Measurements from ENCODE around the gene GPALPP1. TPM values are rescaled to one million over a fixed set of nuclear protein-coding genes. Genes with fewer than 3 reads are reported as not detected.

The GPALPP1 gene
- total and polyA plus RNA-seq, 2 donors from 2014 or later, result 9.2 to 25.1 TPM

- Histone ChIP-seq H3K4me1 (ENCODE audit: control insufficient read depth in 2 of 3, insufficient read depth in 2 of 3, low read depth in 1 of 3, low read length in 3 of 3) (no peaks in the 10 kb centered on the region), H3K4me3 (ENCODE audit: low read length in 3 of 3) (no peak overlapping the region), H3K27me3 (ENCODE audit: control insufficient read depth, insufficient read depth, low read length) (no peaks in the 10 kb centered on the region), H3K9me3 (ENCODE audit: control insufficient read depth in 2 of 3, insufficient read depth in 1 of 3, low read length in 3 of 3) (no peaks in the 10 kb centered on the region), H3K36me3 (ENCODE audit: control insufficient read depth in 2 of 3, insufficient read depth in 3 of 3, low read length in 3 of 3) (peaks cover 0 to 2% (median 0%) of the 10 kb centered on the region in 3 donors), H3K9ac (ENCODE audit: low read length in 3 of 3) (no peak overlapping the region), H3K27ac (ENCODE audit: low read depth in 2 of 2, low read length in 2 of 2) (no peak overlapping the region)
- intact Hi-C loops (cut with DNase I), result no loop called here
- no peak for TF ChIP-seq CTCF (IDR thresholded peaks at IDR 0.05; ENCODE audit: borderline replicate concordance, extremely low read depth, insufficient read depth)
- FAIRE-seq (no peak), DNase-seq (no peak)
Measured at GRCh38 chr13:44952671-44953070, 36.7 kb upstream of the GPALPP1 start.

DNA sequence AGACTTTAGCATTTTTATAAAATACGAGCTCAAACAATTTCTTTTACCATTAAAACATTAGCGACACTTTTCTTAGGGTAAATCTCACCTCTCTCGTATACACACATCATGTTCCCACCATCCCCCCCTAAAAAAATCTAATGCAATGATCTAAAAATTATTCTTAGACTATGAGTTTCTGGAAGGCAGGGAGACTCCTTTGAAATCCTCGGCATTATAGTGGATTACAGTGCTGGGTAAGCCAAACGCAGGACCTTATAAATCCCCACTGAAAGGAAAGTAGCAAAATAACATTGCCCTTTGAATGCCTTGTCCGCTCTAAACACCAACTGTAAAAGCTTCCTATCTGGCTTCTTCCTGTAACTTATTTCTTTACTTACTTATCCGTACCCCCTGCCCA is 35.1 kb upstream of the GPALPP1 start:
- no peak for DNase-seq
- FAIRE-seq, result no peak
- Histone ChIP-seq H3K4me3 (ENCODE audit: low read length in 3 of 3) (no peak overlapping the region), H3K27ac (ENCODE audit: low read depth in 2 of 2, low read length in 2 of 2) (no peak overlapping the region), H3K27me3 (ENCODE audit: control insufficient read depth, insufficient read depth, low read length) (no peaks in the 10 kb centered on the region), H3K9me3 (ENCODE audit: control insufficient read depth in 2 of 3, insufficient read depth in 1 of 3, low read length in 3 of 3) (no peaks in the 10 kb centered on the region), H3K9ac (ENCODE audit: low read length in 3 of 3) (no peak overlapping the region), H3K4me1 (ENCODE audit: control insufficient read depth in 2 of 3, insufficient read depth in 2 of 3, low read depth in 1 of 3, low read length in 3 of 3) (no peaks in the 10 kb centered on the region), H3K36me3 (ENCODE audit: control insufficient read depth in 2 of 3, insufficient read depth in 3 of 3, low read length in 3 of 3) (peaks cover 0 to 2% (median under 1%) of the 10 kb centered on the region in 3 donors)
- intact Hi-C loops (cut with DNase I), result no loop called here
- TF ChIP-seq CTCF (IDR thresholded peaks at IDR 0.05; ENCODE audit: borderline replicate concordance, extremely low read depth, insufficient read depth), result no peak

GRCh38 chr13:44955406-44955805 is 33.9 kb upstream of the GPALPP1 start:
- FAIRE-seq (no peak), DNase-seq (peak in 2 of 5 donors; percentile 34 to 39)
- intact Hi-C loops (cut with DNase I), result no loop called here
- Histone ChIP-seq H3K27ac (ENCODE audit: low read depth in 2 of 2, low read length in 2 of 2) (no peak overlapping the region), H3K9ac (ENCODE audit: low read length in 3 of 3) (no peak overlapping the region), H3K4me1 (ENCODE audit: control insufficient read depth in 2 of 3, insufficient read depth in 2 of 3, low read depth in 1 of 3, low read length in 3 of 3) (no peaks in the 10 kb centered on the region), H3K4me3 (ENCODE audit: low read length in 3 of 3) (no peak overlapping the region), H3K9me3 (ENCODE audit: control insufficient read depth in 2 of 3, insufficient read depth in 1 of 3, low read length in 3 of 3) (no peaks in the 10 kb centered on the region), H3K36me3 (ENCODE audit: control insufficient read depth in 2 of 3, insufficient read depth in 3 of 3, low read length in 3 of 3) (peaks cover 0 to 2% (median 2%) of the 10 kb centered on the region in 3 donors), H3K27me3 (ENCODE audit: control insufficient read depth, insufficient read depth, low read length) (no peaks in the 10 kb centered on the region)
- TF ChIP-seq CTCF (IDR thresholded peaks at IDR 0.05; ENCODE audit: borderline replicate concordance, extremely low read depth, insufficient read depth), result no peak

GRCh38 chr13:44961997-44962396 is 27.3 kb upstream of the GPALPP1 start:
- FAIRE-seq (no peak), DNase-seq (no peak)
- no peak for TF ChIP-seq CTCF (IDR thresholded peaks at IDR 0.05; ENCODE audit: borderline replicate concordance, extremely low read depth, insufficient read depth)
- Histone ChIP-seq H3K4me3 (ENCODE audit: low read length in 3 of 3) (no peak overlapping the region), H3K27me3 (ENCODE audit: control insufficient read depth, insufficient read depth, low read length) (no peaks in the 10 kb centered on the region), H3K4me1 (ENCODE audit: control insufficient read depth in 2 of 3, insufficient read depth in 2 of 3, low read depth in 1 of 3, low read length in 3 of 3) (no peaks in the 10 kb centered on the region), H3K9ac (ENCODE audit: low read length in 3 of 3) (no peak overlapping the region), H3K27ac (ENCODE audit: low read depth in 2 of 2, low read length in 2 of 2) (no peak overlapping the region), H3K9me3 (ENCODE audit: control insufficient read depth in 2 of 3, insufficient read depth in 1 of 3, low read length in 3 of 3) (peaks cover 0 to 7% (median 3%) of the 10 kb centered on the region in 3 donors), H3K36me3 (ENCODE audit: control insufficient read depth in 2 of 3, insufficient read depth in 3 of 3, low read length in 3 of 3) (peaks cover 6 to 13% (median 8%) of the 10 kb centered on the region in 3 donors)
- intact Hi-C loops (cut with DNase I), result no loop called here
